NCI-H1048 (cell line): ENCODE measurements around the gene UBC.
"Not testable (repeated sequence)": the region's sequence is repeated elsewhere in the genome, so short reads cannot be mapped to it uniquely, and the experiment has no call there.

Source experiments
- DNase-seq: peaks from one replicate; lab custom pipeline; 2025; lab: John Stamatoyannopoulos, UW

UBC gene

DNA sequence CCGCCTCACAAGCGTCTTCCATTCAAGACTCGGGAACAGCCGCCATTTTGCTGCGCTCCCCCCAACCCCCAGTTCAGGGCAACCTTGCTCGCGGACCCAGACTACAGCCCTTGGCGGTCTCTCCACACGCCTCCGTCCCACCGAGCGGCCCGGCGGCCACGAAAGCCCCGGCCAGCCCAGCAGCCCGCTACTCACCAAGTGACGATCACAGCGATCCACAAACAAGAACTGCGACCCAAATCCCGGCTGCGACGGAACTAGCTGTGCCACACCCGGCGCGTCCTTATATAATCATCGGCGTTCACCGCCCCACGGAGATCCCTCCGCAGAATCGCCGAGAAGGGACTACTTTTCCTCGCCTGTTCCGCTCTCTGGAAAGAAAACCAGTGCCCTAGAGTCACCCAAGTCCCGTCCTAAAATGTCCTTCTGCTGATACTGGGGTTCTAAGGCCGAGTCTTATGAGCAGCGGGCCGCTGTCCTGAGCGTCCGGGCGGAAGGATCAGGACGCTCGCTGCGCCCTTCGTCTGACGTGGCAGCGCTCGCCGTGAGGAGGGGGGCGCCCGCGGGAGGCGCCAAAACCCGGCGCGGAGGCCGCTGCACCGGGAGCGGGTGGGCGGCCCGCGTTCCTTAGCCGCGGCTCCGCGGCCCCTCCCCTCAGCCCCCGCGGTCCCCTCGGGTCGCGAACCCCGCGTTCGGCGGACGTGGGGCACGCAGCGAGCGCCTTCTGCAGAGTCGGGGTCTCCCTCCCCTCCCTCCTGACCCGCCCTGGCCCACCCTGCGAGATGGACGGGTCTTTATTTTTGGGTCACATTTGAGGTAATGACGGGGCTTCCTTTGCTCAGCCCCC lies at the start of gene UBC:
TSS of gene UBC (minus strand) at position 259 of the 847 bp plus-strand sequence. CDS start 879 bp downstream, outside the sequence.
- no peak for DNase-seq

DNA sequence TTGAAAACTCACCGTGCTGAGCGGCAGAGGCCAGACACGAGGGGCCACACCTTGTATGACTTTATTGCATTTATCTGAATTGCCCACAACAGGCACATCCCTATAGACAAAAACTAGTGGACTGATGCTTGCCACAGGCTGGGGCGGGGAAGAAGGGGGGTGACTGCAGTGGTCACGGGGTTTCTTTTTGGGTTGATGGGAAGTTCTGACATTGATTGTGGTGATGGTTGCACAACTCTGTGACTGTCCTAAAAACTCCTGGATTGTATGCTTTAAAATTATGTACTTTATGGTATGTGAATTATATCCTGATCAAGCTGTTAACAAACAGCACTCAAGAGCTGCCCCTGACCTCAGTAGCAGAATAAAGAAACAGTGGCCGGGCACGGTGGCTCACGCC lies 48.8 kb upstream of the UBC start:
- no peak for DNase-seq

DNA sequence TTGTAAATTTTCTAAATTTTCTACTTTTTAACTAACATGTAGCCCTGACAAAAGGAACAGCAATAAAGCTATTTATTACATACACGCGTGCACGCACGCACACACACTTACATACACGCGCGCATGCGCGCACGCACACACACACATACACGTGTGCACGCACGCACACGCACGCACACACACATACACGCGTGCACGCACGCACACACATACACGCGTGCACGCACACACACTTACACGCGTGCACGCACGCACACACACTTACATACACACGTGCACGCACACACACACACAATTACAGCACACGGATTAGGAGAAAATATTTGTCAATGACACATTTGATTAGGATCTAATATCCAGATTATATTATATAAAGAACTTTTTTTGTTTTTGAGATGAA lies 46.6 kb upstream of the UBC start:
- no peak for DNase-seq

DNA sequence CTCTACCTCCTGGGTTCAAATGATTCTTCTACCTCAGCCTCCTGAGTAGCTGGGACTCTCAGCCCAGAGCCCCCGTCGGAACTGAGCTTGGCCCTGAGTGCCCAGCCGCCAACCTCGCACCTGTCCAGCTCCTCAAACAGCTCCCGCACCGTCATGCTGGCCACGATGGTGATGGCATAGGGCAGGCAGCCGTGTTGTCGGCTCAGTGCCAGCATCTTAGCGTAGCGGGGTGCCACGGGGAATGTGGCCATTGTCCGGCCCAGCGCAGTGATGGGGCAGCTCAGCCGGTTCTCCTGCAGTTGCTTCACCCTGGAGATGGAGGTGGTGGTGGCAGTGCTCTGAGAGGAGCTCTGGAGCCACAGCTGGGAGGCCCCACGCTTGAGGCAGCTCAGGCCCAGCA lies 42.1 kb upstream of the UBC start:
- DNase-seq, result no peak

DNA sequence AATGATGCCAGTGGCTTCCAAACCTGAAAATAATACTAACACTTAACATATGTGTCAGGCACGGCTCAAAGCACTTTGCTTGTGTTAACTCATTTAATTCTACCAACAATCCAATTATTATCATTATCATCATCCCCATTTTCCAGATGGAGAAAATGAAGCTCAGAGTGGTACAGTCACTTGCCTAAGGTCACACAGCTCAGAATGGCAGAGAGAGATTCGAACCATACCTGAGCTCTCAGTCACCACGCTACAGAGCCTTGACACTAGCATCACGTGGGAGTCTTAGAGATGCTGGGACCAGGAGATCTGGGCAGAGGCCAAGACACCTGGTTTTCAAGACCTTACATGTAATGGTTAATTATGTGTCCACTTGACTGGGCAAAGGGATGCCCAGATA lies 40.3 kb upstream of the UBC start:
- no peak for DNase-seq

DNA sequence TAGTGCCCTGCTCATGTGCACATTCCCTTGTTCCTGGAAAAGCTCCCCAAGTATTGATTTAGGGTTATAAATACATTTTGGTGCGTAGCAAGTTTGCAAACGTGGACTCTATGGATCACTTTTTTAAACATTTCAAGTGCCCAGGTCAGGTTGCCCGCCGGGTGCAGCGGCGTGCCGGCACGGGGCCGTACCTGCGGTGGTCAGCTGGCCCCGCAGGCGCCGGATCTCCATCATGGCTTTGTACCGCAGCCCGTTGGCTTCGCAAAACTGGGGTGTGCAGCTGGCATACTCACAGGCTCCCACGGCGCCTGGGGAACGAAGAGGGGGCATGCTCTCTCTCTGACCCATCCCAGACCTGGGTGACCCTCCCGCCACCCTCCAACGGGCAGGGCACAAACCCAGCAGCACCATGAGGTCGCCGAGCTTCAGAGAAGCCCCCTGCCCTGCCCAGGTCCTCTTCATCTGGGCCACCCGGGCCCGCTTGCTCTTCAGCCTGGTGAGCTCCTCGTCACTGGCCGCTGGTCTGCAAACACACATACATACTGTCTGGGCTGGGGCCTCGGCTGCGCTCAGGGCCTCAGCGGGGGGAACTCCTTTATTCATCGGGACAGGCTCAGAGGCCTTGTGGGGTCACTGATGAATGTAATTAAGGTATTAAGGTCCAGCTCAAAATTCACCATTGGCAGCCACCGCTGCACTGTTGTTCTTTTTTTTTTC lies 39.4 kb upstream of the UBC start:
- DNase-seq, result no peak

DNA sequence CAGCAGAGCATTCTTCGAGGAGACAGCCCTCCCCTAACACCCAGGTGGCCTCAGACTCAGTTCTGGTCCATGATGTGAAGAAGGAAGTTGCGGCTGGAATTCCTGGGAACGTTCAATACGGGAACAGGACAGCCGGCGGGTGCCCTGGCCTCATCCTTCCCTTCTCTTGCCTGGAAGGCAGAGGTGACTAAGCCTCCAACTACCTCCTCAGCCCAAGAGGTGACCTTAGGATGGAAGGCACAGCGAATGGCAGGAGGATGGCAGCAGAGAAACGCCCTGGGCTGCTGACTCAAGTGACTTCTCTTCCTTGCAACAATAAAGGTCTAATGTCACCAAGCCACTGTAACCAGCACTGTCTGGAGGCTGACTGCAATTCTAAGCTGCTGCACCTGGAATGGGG lies 38.4 kb upstream of the UBC start:
- no peak for DNase-seq

DNA sequence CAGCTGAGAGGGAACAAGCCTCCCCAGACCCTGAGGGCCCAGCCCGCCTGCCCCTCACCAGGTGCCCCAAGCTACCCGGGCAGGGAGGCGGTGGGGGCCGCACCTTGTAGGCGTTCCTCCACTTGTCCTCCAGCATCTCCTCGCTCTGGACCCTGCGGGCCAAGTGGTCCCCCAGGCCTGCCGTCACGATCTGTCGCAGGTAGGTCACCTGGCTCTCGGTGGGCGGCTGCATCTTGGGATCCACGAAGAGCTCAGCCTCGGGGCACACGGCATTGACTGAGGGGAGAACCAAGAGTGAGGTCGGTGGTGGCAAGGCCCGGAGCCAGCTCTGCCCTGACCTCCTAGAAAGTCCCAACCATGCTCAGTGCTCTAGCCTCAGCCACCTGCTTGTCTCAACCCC lies 37.8 kb upstream of the UBC start:
- no peak for DNase-seq

DNA sequence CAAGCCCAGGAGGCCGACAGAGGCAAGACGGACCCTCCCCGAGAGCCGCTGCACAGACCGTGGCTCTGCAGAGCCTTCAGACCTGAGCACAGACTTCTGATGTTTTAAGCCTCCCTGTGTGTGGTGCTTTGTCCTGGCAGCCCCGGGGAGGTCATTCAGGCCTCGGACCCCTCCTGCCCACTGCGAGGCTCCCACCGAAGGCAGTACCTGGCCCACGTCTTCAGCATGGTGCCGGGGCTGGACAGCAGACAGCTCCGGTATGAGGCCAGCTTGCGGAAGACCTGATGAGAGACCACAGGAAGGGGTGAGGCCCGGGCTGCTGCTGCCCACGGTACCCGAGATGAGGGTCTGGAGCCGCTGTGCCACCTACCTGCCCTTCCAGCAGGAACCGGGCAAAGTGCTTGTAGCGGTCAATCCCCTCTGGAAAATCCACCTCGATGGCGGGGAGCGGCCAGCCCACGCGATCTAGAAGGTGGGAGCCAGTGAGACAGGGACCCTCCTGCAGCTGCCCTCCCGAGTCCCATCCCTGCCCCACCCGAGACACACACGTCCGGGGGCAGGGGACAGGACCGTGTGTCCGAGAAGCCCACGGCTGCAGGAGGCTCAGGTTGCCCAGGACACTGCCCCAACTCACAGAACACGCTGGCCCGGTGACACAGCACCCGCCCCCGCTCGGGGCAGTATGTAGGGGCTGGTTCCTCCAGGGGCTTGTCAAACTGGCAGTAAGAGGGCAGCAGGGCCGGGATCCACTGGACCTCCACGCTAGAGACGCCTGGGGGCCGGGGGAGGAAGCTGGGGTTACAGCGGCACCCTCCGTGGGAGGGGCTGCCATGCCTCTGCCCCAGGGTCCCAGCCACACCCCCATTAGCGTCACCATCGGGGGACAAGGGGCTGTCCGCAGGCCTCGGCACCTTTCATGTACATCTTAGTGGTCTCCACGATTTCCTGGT lies 35.6 kb upstream of the UBC start:
- DNase-seq, result no peak

DNA sequence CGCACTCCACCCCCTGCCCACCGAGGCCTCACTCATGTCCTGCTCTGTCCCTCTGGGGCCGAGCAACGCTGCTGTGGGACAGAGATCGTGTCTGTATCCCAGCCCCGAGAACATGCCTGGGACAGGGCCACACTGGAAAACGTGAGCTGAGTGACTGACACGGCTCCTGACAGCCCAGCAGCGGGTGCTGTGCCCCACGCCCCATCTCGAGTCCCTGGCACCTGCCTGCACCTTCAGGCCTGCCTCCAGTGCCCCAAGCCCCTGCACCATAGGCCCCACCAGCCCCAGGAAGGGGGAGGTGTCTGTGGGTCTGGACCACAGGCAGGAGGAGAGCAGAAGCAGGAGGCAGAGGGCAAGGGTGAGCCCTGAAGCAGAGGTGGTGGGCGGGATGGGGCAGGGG lies 34.6 kb upstream of the UBC start:
- no peak for DNase-seq

DNA sequence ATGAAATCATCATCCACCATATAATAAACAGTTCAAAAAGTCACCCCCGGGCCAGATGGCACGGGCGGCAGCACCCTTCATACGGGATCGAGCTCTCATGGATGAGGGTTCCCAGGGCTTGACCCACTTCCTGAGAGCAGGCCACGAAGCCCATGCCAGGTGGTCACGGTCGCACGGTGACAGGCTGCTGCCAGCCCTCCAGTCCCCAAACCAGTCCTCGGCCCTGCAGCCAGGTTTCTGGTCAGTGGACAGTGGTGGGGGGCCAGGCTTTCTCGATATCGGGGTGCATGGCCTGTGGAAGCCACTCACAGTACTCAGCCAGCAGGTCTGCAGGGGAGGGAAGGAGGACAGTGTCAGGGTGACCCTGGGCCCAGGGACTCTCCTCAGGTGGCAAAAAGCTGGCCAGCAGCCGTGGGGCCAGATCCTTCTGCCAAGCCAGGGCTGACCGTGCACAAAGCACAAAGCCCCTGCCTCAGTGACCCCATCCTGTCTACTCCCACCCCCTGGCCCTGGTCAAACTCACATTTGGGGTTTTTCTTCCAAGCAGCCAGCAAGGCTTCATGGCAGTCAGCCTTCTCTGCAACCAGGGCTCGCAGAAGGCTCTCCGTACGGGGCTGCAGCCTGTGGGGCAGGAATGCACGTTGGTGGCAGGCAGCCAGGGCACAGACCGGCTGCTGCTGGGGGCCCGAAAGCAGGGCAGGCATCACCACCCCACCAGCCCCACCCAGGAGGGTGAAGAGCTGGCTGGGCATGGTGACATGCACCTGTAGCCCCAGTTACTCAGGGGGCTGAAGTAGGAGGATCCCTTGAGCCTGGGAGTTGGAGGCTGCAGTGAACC lies 33.3 kb upstream of the UBC start:
- DNase-seq, result no peak

DNA sequence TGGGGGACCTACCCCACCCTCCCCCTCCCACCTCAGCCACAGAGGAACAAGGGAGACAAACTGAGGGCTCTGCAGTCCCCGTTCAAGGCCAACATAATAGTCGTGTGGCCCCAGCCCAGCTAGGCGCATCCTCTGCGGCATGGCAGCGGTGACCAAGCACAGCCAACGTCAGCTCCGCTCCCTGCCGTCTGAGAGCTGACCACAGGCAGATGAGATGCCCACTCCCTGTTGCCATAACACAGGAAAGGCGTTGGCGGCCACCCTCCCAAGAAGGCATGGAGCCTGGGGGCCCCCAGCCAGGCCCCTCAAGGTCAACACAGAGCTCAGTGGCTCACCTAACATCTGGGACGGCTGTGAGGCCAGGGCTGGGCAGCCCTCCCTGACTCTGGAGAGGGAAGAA lies 32.6 kb upstream of the UBC start:
- no peak for DNase-seq

DNA sequence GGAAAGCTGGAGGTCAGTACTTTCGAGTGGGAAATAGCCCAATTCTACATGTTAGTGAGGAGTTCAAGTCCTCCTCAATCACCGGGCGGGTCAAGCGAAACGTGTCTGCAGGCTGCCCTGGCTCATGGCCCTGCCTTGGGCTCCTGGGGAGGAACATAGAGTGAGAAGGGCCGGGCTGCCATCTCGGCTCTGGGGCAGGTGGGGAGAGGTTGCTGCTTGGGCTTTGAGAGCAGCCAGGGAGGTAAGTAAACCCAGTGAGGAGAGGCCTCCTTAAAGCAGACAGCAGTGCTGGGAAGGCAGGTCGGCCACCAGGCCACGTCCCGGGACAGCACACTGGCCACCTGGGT lies 32.0 kb upstream of the UBC start:
- no peak for DNase-seq

DNA sequence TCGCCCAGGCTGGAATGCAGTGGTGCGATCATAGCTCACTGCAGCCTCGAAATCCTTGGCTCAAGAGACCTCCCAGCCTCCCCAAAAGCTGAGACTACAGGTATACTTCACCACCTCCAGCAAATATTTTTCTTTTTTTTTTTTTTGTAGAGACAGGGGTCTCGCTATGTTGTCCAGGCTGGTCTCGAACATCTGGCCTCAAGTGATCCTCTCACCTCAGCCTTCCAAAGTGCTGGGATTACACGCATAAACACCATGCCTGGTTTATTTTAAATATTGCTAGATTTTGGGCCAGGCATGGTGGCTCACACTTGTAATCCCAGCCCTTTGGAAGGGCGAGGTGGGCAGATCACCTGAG lies 26.7 kb upstream of the UBC start:
- no peak for DNase-seq

DNA sequence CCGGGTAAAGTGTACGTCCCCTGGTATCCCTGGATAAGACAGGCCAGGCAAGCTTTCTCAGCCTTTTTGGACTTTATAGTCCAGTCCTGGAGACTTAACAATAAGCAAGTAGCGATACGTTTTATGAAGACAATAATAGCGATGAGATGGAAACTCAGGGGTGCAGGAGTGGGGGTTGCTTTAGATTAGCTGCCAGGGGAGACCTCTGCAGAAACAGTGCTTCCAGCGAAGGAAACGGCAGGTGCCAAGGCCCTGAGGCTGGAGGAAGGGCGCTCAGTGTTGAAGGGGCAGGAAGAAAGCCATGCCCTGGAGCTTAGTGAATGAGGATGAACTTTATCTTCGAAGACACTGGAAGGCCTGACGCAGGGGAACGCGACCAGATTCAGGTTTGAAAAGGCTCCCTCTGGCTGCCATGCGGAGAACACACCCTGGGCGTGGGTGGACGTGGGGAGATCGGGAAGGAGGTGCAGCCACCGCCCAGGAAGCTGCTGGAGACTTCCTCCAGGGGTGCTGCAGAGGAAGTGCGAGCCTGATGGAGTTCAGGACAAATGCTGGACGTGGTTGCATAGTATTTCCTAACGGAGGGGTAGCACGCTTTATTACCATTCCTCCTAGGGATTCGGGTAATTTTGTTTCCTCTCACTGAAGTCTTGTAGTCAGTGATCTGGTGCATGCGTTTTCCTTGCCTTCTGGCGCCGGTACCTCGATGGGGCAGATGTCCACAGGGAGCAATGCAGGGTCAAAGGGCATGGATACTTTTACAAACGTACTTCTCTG lies 26.1 kb upstream of the UBC start:
- DNase-seq, result no peak

DNA sequence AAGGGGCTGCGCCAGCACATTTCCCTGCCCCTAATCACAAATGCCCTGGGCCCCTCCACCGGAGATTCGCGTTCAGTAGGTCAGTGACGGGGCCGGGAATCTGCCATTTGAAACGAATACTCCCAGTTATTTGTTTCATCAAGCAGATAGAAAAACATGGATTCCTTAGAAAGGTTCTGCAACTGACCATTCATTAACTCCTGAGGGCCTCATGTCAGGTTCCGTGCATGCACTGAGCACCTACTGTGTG lies 25.6 kb upstream of the UBC start:
- DNase-seq, result no peak

DNA sequence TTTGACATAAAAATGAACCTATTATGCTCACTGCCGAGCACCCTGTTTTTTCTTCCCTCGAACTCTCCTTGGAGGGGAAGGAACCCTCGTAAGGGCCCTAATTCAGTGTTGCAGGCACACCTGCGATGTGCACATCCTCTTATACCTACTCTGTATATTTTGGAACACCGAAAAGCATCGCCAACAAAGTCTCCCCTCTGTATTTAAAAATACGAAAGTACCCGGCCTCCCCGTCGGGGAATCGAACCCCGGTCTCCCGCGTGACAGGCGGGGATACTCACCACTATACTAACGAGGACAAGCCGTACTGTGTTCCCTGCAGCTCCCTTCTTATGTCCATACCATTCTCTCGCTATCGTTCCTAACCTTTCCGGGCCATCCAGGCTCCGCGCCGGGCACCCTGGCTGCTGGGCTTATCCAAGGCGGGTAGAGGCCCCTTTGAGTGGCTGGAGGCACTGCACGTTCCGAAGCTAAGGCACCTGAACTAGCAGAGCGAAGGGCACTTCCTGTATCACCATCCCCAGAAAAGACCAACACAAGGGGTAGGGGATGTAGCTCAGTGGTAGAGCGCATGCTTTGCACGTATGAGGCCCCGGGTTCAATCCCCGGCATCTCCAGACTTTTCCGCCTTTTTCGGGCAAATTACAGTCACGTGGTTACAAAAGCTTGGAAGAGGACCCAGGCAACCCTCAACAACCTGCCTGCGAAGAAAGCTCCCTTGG lies 25.1 kb upstream of the UBC start:
- no peak for DNase-seq

DNA sequence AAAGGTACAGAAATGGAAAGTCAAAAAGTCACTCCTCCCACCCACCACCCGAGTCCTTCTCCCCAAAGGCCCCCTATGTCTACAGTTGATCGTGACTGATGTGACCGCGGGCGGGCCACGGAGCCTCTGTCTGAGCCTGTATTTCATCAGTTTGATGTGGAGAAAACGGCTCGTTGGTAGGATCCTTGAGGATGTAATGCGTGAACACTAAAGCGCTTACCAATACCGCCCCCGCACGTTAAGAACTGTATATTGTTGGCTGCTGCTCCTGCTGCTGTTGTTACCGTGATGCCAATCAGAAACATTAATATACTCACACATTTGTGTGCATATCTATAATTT lies 24.6 kb upstream of the UBC start:
- DNase-seq, result no peak

DNA sequence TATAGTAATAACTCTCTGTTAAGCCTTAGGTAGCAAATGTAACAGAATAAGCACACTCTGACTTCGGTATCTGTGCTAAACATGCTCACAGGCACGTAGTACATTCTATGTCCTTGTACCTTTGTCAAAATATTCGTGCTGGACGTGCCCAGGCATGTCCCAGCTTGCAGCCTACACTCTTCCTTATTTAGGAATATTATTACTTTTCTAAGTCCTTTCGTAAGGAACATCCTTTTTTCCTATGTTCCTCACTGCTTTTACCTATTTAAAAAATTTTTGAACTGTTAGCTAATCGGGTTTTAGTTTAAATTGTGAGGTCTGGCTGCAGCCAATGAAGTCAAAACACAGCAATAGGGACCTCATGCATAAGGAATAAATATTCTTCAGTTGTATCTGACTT lies 24.1 kb upstream of the UBC start:
- no peak for DNase-seq

DNA sequence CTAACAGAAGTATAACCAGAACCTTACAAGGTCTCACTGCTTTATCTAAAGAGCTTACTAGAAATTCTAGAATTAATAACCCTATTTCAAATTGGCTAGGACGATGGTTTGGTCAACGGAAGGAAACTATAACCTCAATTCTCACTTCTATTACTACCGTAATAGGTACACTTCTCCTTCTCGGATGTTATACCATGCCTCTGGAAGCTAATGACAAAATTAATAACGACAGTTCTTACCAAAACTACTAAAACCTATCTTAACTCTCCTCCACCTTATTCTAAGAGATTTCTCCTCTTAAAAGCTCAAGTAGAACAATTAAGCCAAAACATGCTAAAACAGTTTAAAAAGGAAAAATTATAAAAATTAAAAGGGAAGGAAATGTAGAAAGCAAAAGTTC lies 23.7 kb upstream of the UBC start:
- no peak for DNase-seq

DNA sequence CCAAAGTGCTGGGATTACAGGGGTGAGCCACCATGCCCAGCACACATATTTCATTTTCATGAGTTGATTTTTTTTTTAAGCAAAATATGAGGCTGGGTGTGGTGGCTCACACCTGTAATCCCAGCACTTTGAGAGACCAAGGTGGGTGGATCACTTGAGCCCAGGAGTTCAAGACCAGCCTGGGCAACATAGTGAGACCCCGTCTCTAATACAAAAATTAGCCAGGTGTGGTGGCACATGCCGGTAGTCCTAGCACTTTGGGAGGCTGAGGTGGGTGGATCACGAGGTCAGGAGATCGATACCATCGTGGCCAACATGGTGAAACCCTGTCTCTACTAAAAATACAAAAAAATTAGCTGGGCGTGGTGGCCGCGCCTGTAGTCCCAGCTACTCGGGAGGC lies 17.1 kb upstream of the UBC start:
- not testable (repeated sequence) for DNase-seq
